ENCODE measurements around the gene C3AR1. TPM values are rescaled to one million over a fixed set of nuclear protein-coding genes. Genes with fewer than 3 reads are reported as not detected.
"Not testable (repeated sequence)": the region's sequence is repeated elsewhere in the genome, so short reads cannot be mapped to it uniquely, and the experiment has no call there.

The C3AR1 gene
- not detected in 2 replicates for total RNA-seq (2014; rRNA removed; shearing (Covaris generic); ENCODE audit: low replicate concordance)

GRCh38 chr12:8065991-8066594 is at the start of gene C3AR1:
Gene C3AR1, minus strand, starts transcription at chr12:8066359. Its CDS starts 6,174 bp downstream, at chr12:8060185.
- H3K9me3 ChIP-seq: no peaks in the 10 kb centered on the region
- H3K27me3 ChIP-seq: no peaks in the 10 kb centered on the region

GRCh38 chr12:8113117-8113516 is 47.0 kb upstream of the C3AR1 start:
- DNase-seq, H3K27me3 ChIP-seq, H3K4me3 ChIP-seq, H3K9me3 ChIP-seq, H3K36me3 ChIP-seq: not testable (repeated sequence)

More at GRCh38 chr12:8065991-8066594, at the start of gene C3AR1:
- Histone ChIP-seq H3K4me3 (no peak within 1 kb of the TSS), H3K36me3 (no peaks in the 10 kb centered on the region)
- DNase-seq: no peak

- H3K36me3 ChIP-seq: peaks cover 3% of the 10 kb centered on the region; the same call in 1 of the 2 replicates
- no peaks in the 10 kb centered on the region; the same call in 1 of the 2 replicates for H3K9me3 ChIP-seq
- no peaks in the 10 kb centered on the region for H3K27me3 ChIP-seq
- no peak overlapping the region for H3K4me3 ChIP-seq
- peak; percentile 53 for DNase-seq
Measured at GRCh38 chr12:8108808-8109398, 42.7 kb upstream of the C3AR1 start.

GRCh38 chr12:8099235-8099634 is 33.1 kb upstream of the C3AR1 start:
- no peak for DNase-seq

GRCh38 chr12:8096281-8096915 is 30.2 kb upstream of the C3AR1 start:
- Histone ChIP-seq H3K36me3 (peaks cover 44% of the 10 kb centered on the region), H3K9me3 (no peaks in the 10 kb centered on the region), H3K4me3 (no peak overlapping the region), H3K27me3 (no peaks in the 10 kb centered on the region)
- no peak for DNase-seq

More at GRCh38 chr12:8099235-8099634, 33.1 kb upstream of the C3AR1 start:
- Histone ChIP-seq H3K27me3 (no peaks in the 10 kb centered on the region), H3K9me3 (no peaks in the 10 kb centered on the region), H3K4me3 (no peak overlapping the region), H3K36me3 (peaks cover 16% of the 10 kb centered on the region)

GRCh38 chr12:8093291-8093690 is 27.1 kb upstream of the C3AR1 start:
- Histone ChIP-seq H3K4me3 (no peak overlapping the region), H3K27me3 (no peaks in the 10 kb centered on the region), H3K36me3 (peaks cover 59% of the 10 kb centered on the region), H3K9me3 (no peaks in the 10 kb centered on the region)
- DNase-seq: no peak

- H3K36me3 ChIP-seq: peaks cover 52% of the 10 kb centered on the region
- no peaks in the 10 kb centered on the region for H3K9me3 ChIP-seq
- DNase-seq: no peak
- no peak overlapping the region for H3K4me3 ChIP-seq
- H3K27me3 ChIP-seq: no peaks in the 10 kb centered on the region
Measured at GRCh38 chr12:8089716-8090115, 23.6 kb upstream of the C3AR1 start.

- not testable (repeated sequence) for H3K9me3 ChIP-seq, H3K27me3 ChIP-seq, DNase-seq, H3K4me3 ChIP-seq
- H3K36me3 ChIP-seq: peaks cover 51% of the 10 kb centered on the region
Measured at GRCh38 chr12:8089277-8089676, 23.1 kb upstream of the C3AR1 start.

- no peaks in the 10 kb centered on the region for H3K9me3 ChIP-seq
- H3K36me3 ChIP-seq: peaks cover 44% of the 10 kb centered on the region
- no peak for DNase-seq
- H3K27me3 ChIP-seq: no peaks in the 10 kb centered on the region
- H3K4me3 ChIP-seq: no peak overlapping the region
Measured at GRCh38 chr12:8088574-8088973, 22.4 kb upstream of the C3AR1 start.

GRCh38 chr12:8087666-8088065 is 21.5 kb upstream of the C3AR1 start:
- DNase-seq: no peak
- no peaks in the 10 kb centered on the region for H3K9me3 ChIP-seq
- no peaks in the 10 kb centered on the region for H3K27me3 ChIP-seq
- peaks cover 35% of the 10 kb centered on the region for H3K36me3 ChIP-seq
- no peak overlapping the region for H3K4me3 ChIP-seq

GRCh38 chr12:8084351-8084750 is 18.2 kb upstream of the C3AR1 start:
- not testable (repeated sequence) for H3K9me3 ChIP-seq, DNase-seq, H3K4me3 ChIP-seq, H3K36me3 ChIP-seq, H3K27me3 ChIP-seq

- Histone ChIP-seq H3K9me3 (no peaks in the 10 kb centered on the region), H3K36me3 (peaks cover 8% of the 10 kb centered on the region; the same call in 1 of the 2 replicates), H3K27me3 (no peaks in the 10 kb centered on the region), H3K4me3 (peak overlapping the region; percentile 69)
- no peak for DNase-seq
Measured at GRCh38 chr12:8082808-8083100, 16.6 kb upstream of the C3AR1 start.

GRCh38 chr12:8081251-8081920 is 15.2 kb upstream of the C3AR1 start:
- H3K9me3 ChIP-seq: no peaks in the 10 kb centered on the region
- peak overlapping the region; percentile 69 for H3K4me3 ChIP-seq
- DNase-seq: no peak
- peaks cover 8% of the 10 kb centered on the region; the same call in 1 of the 2 replicates for H3K36me3 ChIP-seq
- H3K27me3 ChIP-seq: no peaks in the 10 kb centered on the region

GRCh38 chr12:8080120-8080519 is 14.0 kb upstream of the C3AR1 start:
- no peak for DNase-seq
- Histone ChIP-seq H3K27me3 (no peaks in the 10 kb centered on the region), H3K9me3 (no peaks in the 10 kb centered on the region), H3K36me3 (0 out of 2 replicates have a peak, but pooled peaks cover 3% of the 10 kb centered on the region), H3K4me3 (no peak overlapping the region)

- Histone ChIP-seq H3K9me3 (no peaks in the 10 kb centered on the region), H3K4me3 (no peak overlapping the region), H3K36me3 (no peaks in the 10 kb centered on the region), H3K27me3 (no peaks in the 10 kb centered on the region)
- DNase-seq: no peak
Measured at GRCh38 chr12:8078916-8079315, 12.8 kb upstream of the C3AR1 start.

GRCh38 chr12:8078398-8078797 is 12.2 kb upstream of the C3AR1 start:
- no peaks in the 10 kb centered on the region for H3K27me3 ChIP-seq
- peak; percentile 54 for DNase-seq
- H3K4me3 ChIP-seq: no peak overlapping the region
- H3K36me3 ChIP-seq: no peaks in the 10 kb centered on the region
- H3K9me3 ChIP-seq: no peaks in the 10 kb centered on the region

- Histone ChIP-seq H3K27me3 (no peaks in the 10 kb centered on the region), H3K4me3 (no peak overlapping the region), H3K36me3 (no peaks in the 10 kb centered on the region), H3K9me3 (no peaks in the 10 kb centered on the region)
- peak; percentile 47 for DNase-seq
Measured at GRCh38 chr12:8077207-8077606, 11.0 kb upstream of the C3AR1 start.
